Astrocyte (in vitro differentiated cells and primary cell): ENCODE data around the gene ING2. TPM values are rescaled to one million over a fixed set of nuclear protein-coding genes. Genes with fewer than 3 reads are reported as not detected.

ENCODE experiments used
- DNase-seq: peaks from one replicate; pipeline ENCODE4 v3.0.0-alpha.2; 2010; ENCODE audit warnings: low read depth
- FAIRE-seq: peaks from 2 replicates; lab custom pipeline; 2011; peaks lifted over from hg19 to GRCh38; lab: Jason Lieb, UNC
- H2AFZ ChIP-seq: 2 replicates; pipeline ENCODE4 v1.6.0; 2012; ENCODE audit warnings: low read depth, low read length, inconsistent platforms
- H3K27ac ChIP-seq: 2 replicates; pipeline ENCODE4 v1.5.1; 2011; ENCODE audit warnings: low read depth, low read length, inconsistent platforms
- H3K27me3 ChIP-seq: 2 replicates; pipeline ENCODE4 v1.6.0; 2011; ENCODE audit warnings: low read length, inconsistent platforms; ENCODE audit not compliant: insufficient read depth
- H3K36me3 ChIP-seq: 2 replicates; pipeline ENCODE4 v1.5.1; 2011; ENCODE audit warnings: low read length, inconsistent platforms; ENCODE audit not compliant: insufficient read depth
- H3K4me1 ChIP-seq: 2 replicates; pipeline ENCODE4 v1.5.1; 2011; ENCODE audit warnings: low read length, inconsistent platforms; ENCODE audit not compliant: insufficient read depth
- H3K4me2 ChIP-seq: 2 replicates; pipeline ENCODE4 v1.6.0; 2012; ENCODE audit warnings: low read length, inconsistent platforms
- H3K4me3 ChIP-seq: 2 replicates; pipeline ENCODE4 v1.5.1; 2011; ENCODE audit warnings: low read depth, mild to moderate bottlenecking, low read length, inconsistent platforms; ENCODE audit not compliant: insufficient read depth
- H3K79me2 ChIP-seq: 2 replicates; pipeline ENCODE4 v1.6.0; 2012; ENCODE audit warnings: mild to moderate bottlenecking, low read length, inconsistent platforms; ENCODE audit not compliant: insufficient read depth
- H3K9ac ChIP-seq: 2 replicates; pipeline ENCODE4 v1.6.0; 2012; ENCODE audit warnings: mild to moderate bottlenecking, low read length, inconsistent platforms
- H3K9me3 ChIP-seq: 2 replicates; pipeline ENCODE4 v1.5.1; 2012; ENCODE audit warnings: low read depth, mild to moderate bottlenecking, low read length, inconsistent platforms; ENCODE audit not compliant: insufficient read depth
- H4K20me1 ChIP-seq: 2 replicates; pipeline ENCODE4 v1.6.0; 2012; ENCODE audit warnings: low read length, inconsistent platforms; ENCODE audit not compliant: insufficient read depth
- H3K27ac Mint-ChIP-seq: one replicate; pipeline ENCODE4 v1.8.0; 2021; ENCODE audit warnings: mild to moderate bottlenecking, mixed read lengths; ENCODE audit not compliant: unreplicated experiment
- H3K27me3 Mint-ChIP-seq: one replicate; pipeline ENCODE4 v1.8.0; 2021; ENCODE audit warnings: low read depth, mixed read lengths; ENCODE audit not compliant: unreplicated experiment
- H3K36me3 Mint-ChIP-seq: one replicate; pipeline ENCODE4 v1.8.0; 2021; ENCODE audit warnings: low read depth, mixed read lengths; ENCODE audit not compliant: unreplicated experiment
- H3K4me1 Mint-ChIP-seq: one replicate; pipeline ENCODE4 v1.8.0; 2021; ENCODE audit warnings: low read depth, mixed read lengths; ENCODE audit not compliant: unreplicated experiment
- H3K4me3 Mint-ChIP-seq: one replicate; pipeline ENCODE4 v1.8.0; 2021; ENCODE audit warnings: mild to moderate bottlenecking, moderate library complexity, mixed read lengths; ENCODE audit not compliant: unreplicated experiment
- H3K9me3 Mint-ChIP-seq: one replicate; pipeline ENCODE4 v1.8.0; 2021; ENCODE audit warnings: mild to moderate bottlenecking, mixed read lengths; ENCODE audit not compliant: unreplicated experiment
- EZH2 ChIP-seq: IDR thresholded peaks from 2 replicates; pipeline ENCODE4 v1.6.1; 2012; ENCODE audit warnings: mild to moderate bottlenecking, low read length, inconsistent platforms; ENCODE audit not compliant: insufficient read depth
- total RNA-seq: library from RNA; stranded (reverse); gene quantifications from 2 replicates; pipeline ENCODE4 v1.2.1, GENCODE V29; 2021
- TF ChIP-seq, protein P1 (sequence below): IDR thresholded peaks from 2 replicates; pipeline ENCODE4 v1.5.1; 2011; ENCODE audit warnings: low read depth, mild to moderate bottlenecking, inconsistent platforms, low read length, moderate library complexity; ENCODE audit not compliant: insufficient read depth

The ING2 gene
- total RNA-seq, 1 donor from 2014 or later: 10.3 TPM

DNA sequence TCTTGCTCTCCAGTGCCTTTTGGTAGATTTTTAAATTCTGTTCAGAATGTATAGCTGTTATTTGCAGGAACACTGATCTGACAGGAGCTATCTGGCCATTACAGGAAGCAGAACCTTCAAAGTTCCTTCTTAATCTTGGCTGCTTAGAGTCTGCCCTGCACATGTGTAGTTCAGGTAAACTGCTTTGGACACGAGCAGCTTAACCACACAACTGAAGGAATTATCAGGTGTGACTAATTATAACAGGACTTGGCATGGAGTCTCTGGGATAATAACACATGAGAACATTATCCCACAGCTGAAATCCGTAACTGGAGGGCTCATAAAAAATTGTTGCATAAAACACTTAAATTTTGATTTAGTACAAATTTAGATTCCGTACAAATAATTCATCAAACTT, 11.6 kb upstream of the ING2 start:
- no peak overlapping the region for H3K4me3 ChIP-seq
- no peak overlapping the region for H3K27ac ChIP-seq
- H3K27me3 Mint-ChIP-seq: no peaks in the 10 kb centered on the region
- peaks cover 7% of the 10 kb centered on the region for H3K9me3 Mint-ChIP-seq
- TF ChIP-seq EZH2: no peak
- TF ChIP-seq, protein P1, sequence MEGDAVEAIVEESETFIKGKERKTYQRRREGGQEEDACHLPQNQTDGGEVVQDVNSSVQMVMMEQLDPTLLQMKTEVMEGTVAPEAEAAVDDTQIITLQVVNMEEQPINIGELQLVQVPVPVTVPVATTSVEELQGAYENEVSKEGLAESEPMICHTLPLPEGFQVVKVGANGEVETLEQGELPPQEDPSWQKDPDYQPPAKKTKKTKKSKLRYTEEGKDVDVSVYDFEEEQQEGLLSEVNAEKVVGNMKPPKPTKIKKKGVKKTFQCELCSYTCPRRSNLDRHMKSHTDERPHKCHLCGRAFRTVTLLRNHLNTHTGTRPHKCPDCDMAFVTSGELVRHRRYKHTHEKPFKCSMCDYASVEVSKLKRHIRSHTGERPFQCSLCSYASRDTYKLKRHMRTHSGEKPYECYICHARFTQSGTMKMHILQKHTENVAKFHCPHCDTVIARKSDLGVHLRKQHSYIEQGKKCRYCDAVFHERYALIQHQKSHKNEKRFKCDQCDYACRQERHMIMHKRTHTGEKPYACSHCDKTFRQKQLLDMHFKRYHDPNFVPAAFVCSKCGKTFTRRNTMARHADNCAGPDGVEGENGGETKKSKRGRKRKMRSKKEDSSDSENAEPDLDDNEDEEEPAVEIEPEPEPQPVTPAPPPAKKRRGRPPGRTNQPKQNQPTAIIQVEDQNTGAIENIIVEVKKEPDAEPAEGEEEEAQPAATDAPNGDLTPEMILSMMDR: no peak
- H3K9me3 ChIP-seq: no peaks in the 10 kb centered on the region
- peaks cover 10% of the 10 kb centered on the region for H3K4me1 Mint-ChIP-seq
- no peaks in the 10 kb centered on the region for H3K79me2 ChIP-seq
- no peak for DNase-seq
- H3K27me3 ChIP-seq: no peaks in the 10 kb centered on the region
- FAIRE-seq: no peak
- H3K36me3 ChIP-seq: peaks cover 3% of the 10 kb centered on the region
- H3K4me2 ChIP-seq: peak overlapping the region; percentile 11
- peak overlapping the region; percentile 29 for H2AFZ ChIP-seq
- no peaks in the 10 kb centered on the region for H3K36me3 Mint-ChIP-seq
- no peaks in the 10 kb centered on the region for H4K20me1 ChIP-seq
- H3K4me1 ChIP-seq: peaks cover 7% of the 10 kb centered on the region
- no peak overlapping the region for H3K27ac Mint-ChIP-seq
- no peak overlapping the region for H3K4me3 Mint-ChIP-seq
- no peak overlapping the region for H3K9ac ChIP-seq

DNA sequence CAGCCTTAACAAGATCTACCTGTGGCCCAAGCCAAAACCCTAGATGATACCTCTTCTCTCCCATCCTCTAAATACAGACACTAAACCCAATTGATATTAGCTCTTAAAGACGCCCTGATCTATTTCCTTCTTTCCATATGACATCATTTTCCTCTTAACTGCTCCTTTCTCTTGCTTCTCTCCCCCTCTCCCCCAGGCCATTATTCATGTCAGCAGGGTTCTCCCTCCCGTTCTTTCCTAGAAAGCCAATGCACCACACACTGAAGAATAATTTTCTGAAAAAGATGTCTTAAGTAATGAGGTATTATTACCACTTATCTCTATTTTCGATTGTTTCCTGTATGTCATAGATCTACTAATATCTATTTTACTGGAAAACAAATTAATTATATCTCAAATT, 9.7 kb upstream of the ING2 start:
- Histone ChIP-seq H2AFZ (no peak overlapping the region), H3K79me2 (no peaks in the 10 kb centered on the region), H3K9me3 (no peaks in the 10 kb centered on the region), H3K4me2 (no peak overlapping the region), H3K27me3 (no peaks in the 10 kb centered on the region), H3K4me1 (peaks cover 7% of the 10 kb centered on the region), H3K36me3 (peaks cover 3% of the 10 kb centered on the region), H4K20me1 (no peaks in the 10 kb centered on the region), H3K27ac (no peak overlapping the region), H3K4me3 (no peak overlapping the region), H3K9ac (no peak overlapping the region)
- no peak overlapping the region for H3K4me3 Mint-ChIP-seq
- no peak for FAIRE-seq
- H3K27ac Mint-ChIP-seq: no peak overlapping the region
- TF ChIP-seq, protein P1: no peak
- TF ChIP-seq EZH2: no peak
- peaks cover 10% of the 10 kb centered on the region for H3K4me1 Mint-ChIP-seq
- no peaks in the 10 kb centered on the region for H3K27me3 Mint-ChIP-seq
- H3K36me3 Mint-ChIP-seq: no peaks in the 10 kb centered on the region
- H3K9me3 Mint-ChIP-seq: peaks cover 7% of the 10 kb centered on the region
- no peak for DNase-seq

DNA sequence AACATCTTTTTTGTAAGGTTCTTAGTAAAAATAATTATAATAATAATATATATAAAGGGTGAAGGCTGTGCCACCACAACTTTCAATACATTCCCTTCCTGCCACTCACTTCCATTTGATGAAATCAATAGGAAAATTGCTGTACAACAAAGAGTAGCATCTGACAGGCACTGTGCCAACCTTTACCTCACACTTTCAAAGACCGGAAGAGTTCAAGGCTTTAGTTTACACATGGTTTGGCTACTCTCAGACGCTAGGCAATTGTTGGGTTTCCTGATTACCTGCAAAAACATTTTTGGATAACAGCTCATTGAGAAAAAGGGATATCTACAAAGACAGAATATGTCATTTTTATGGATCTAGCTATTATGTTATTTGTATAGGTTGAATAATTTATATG, 5.5 kb upstream of the ING2 start:
- Histone ChIP-seq H3K27me3 (no peaks in the 10 kb centered on the region), H3K4me3 (no peak overlapping the region), H3K79me2 (peaks cover 17% of the 10 kb centered on the region), H3K9ac (no peak overlapping the region), H3K4me1 (peaks cover 7% of the 10 kb centered on the region), H3K36me3 (peaks cover under 1% of the 10 kb centered on the region), H2AFZ (no peak overlapping the region), H3K4me2 (no peak overlapping the region), H3K9me3 (no peaks in the 10 kb centered on the region), H4K20me1 (no peaks in the 10 kb centered on the region), H3K27ac (no peak overlapping the region)
- TF ChIP-seq, protein P1: no peak
- Mint-ChIP-seq H3K36me3 (no peaks in the 10 kb centered on the region), H3K9me3 (no peaks in the 10 kb centered on the region), H3K27ac (no peak overlapping the region), H3K27me3 (no peaks in the 10 kb centered on the region), H3K4me1 (peaks cover 3% of the 10 kb centered on the region), H3K4me3 (no peak overlapping the region)
- FAIRE-seq (no peak), DNase-seq (no peak)
